AG04449 (cell line): ENCODE results near the gene SNX13.
"Not testable (repeated sequence)": the region's sequence is repeated elsewhere in the genome, so short reads cannot be mapped to it uniquely, and the experiment has no call there.

Experiments used
- CTCF ChIA-PET: fragments of 350-600 bp; formaldehyde crosslinking; extraction: SDS; loops from one replicate; lab custom pipeline; 2021; ENCODE audit warnings: antibody characterized with exemption; lab: Yijun Ruan, JAX
- POLR2A ChIA-PET: fragments of 400-600, 350-600 bp; formaldehyde crosslinking; extraction: SDS; loops from one replicate; lab custom pipeline; 2020; ENCODE audit warnings: antibody characterized with exemption, inconsistent platforms; lab: Yijun Ruan, JAX
- DNase-seq: peaks from one replicate; pipeline ENCODE4 v3.0.0-alpha.2; 2010; ENCODE audit warnings: low read depth, low spot score
- H3K4me3 ChIP-seq: 2 replicates; pipeline ENCODE4 v1.5.1; 2011; ENCODE audit warnings: low read depth, mild to moderate bottlenecking, control low read depth, low read length
- TF ChIP-seq, protein P1 (sequence below): IDR thresholded peaks from one replicate; pipeline ENCODE4 v1.5.1; 2011; ENCODE audit warnings: mild to moderate bottlenecking, moderate library complexity, low read length, control low read depth, inconsistent platforms; ENCODE audit not compliant: insufficient read depth; ENCODE audit errors: missing control alignments

The SNX13 gene

DNA sequence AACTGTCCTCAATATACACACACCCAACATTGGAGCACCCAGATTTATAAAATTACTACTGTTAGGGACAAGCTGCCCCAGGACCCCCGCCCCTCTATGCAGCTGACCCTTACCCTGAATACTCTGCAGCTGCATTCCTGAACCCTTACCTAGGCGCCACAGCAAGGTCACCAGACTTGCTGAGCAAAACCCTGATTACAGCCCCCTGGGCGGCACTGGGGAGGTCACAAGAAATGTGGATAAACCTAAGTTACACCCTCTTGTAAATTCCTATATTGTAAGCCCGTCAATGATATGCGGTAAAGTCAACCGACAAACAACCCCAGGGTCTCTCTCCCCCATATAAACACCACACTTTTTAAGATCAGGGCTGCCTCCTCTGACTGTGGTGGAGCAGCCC lies 25.1 kb downstream of the SNX13 start:
- no peak for DNase-seq
- TF ChIP-seq, protein P1, sequence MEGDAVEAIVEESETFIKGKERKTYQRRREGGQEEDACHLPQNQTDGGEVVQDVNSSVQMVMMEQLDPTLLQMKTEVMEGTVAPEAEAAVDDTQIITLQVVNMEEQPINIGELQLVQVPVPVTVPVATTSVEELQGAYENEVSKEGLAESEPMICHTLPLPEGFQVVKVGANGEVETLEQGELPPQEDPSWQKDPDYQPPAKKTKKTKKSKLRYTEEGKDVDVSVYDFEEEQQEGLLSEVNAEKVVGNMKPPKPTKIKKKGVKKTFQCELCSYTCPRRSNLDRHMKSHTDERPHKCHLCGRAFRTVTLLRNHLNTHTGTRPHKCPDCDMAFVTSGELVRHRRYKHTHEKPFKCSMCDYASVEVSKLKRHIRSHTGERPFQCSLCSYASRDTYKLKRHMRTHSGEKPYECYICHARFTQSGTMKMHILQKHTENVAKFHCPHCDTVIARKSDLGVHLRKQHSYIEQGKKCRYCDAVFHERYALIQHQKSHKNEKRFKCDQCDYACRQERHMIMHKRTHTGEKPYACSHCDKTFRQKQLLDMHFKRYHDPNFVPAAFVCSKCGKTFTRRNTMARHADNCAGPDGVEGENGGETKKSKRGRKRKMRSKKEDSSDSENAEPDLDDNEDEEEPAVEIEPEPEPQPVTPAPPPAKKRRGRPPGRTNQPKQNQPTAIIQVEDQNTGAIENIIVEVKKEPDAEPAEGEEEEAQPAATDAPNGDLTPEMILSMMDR, result no peak
- ChIA-PET CTCF (no interaction called here), POLR2A (no interaction called here)
- H3K4me3 ChIP-seq, result no peak overlapping the region

DNA sequence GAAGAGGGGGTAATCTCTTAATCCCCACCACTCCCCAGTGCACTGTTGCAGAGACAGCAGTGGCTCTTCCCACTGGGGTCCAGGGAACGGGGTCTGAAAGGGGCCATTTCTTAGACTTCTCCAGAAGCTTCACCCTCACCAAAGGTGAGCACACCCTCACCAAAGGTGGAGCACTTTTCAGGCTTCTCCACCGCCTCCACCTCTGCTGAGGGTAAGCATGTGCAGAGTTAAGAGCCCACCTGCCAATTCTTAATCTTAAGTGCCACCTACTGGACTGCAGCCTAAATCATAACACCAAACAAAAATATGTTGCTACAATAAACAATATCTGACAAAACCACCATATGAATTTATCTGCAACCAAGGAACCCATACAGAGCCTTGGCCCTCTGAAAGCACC lies 27.0 kb downstream of the SNX13 start:
- H3K4me3 ChIP-seq, result no peak overlapping the region
- CTCF ChIA-PET, result no interaction called here
- DNase-seq, result no peak
- TF ChIP-seq, protein P1, result no peak
- POLR2A ChIA-PET, result no interaction called here

DNA sequence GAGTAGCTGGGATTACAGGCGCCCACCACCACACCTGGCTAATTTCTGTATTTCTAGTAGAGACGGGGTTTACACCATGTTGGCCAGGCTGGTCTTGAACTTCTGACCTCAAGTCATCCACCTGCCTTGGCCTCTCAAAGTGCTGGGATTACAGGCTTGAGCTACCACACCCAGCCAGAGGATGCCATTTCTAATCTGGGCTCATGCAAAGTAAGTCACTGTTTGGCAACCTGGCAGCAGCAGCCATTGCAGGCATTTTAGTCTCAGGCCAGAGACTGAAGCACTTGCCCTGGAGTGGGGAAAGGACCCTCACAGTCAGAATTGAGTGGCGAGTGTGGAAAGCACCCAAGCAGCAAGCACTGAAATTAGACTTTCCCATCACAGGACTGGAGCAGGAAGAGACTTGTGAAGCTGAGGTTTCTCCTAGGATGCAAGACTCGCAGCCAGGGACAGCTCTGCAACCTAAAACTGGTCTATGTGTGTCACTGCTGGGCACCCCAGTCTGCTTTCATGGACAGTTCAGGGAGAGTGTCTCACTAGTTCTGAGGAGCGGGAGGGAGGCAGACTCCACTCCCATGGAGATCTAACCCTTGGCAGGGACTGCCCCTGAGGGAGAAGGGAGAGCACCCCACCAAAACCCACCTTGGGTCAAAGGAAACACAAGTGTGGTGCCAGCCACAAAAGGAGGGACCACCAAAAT lies 27.6 kb downstream of the SNX13 start:
- POLR2A ChIA-PET, result interaction anchor here (0.6 kb wide), 1 partner anchor 496 kb away, joined by 3 read pairs; no protein-coding TSS in a partner anchor
- TF ChIP-seq, protein P1, result no peak
- DNase-seq, result no peak
- no peak overlapping the region for H3K4me3 ChIP-seq
- CTCF ChIA-PET, result no interaction called here

DNA sequence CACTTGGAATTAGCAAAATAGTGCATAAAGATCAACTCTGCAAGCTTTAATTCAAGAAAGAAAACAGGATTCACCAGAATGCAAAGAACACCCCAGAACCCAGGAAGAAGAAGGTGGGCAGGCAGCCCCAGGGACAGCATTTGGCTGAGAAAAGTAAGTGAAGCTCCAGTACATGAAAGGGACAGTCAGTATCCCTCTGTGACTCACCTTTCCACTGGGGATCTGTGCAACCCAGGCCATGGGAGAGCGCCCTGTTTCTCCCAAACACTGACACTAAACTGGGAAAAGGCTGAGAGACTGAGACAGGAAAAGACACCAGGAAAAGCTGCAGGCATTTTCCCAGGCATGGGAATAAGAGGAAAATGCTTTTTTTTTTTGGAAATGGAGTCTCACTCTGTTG lies 28.2 kb downstream of the SNX13 start:
- DNase-seq, result no peak
- TF ChIP-seq, protein P1, result no peak
- ChIA-PET CTCF (no interaction called here), POLR2A (interaction anchor here (0.6 kb wide), 1 partner anchor 497 kb away, joined by 3 read pairs; no protein-coding TSS in a partner anchor)
- H3K4me3 ChIP-seq, result no peak overlapping the region

DNA sequence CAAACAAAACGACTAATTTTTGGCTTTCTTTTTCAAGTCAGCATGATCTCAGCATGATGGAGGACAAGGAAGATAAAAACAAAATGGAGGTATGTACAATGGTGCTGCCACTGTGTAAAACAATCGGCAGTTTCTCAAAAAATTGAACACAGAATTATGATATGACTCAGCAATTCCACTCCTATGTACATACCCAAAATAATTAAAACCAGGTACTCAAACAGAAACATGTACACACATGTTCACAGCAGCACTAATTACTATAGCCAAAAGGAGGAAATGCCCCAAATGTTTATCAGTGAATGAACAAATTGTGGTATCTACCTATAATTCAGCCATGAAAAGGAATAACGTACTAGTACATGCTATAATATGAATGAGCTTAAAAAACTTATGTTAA lies 29.9 kb downstream of the SNX13 start:
- TF ChIP-seq, protein P1, result no peak
- ChIA-PET POLR2A (no interaction called here), CTCF (no interaction called here)
- no peak for DNase-seq
- no peak overlapping the region for H3K4me3 ChIP-seq

DNA sequence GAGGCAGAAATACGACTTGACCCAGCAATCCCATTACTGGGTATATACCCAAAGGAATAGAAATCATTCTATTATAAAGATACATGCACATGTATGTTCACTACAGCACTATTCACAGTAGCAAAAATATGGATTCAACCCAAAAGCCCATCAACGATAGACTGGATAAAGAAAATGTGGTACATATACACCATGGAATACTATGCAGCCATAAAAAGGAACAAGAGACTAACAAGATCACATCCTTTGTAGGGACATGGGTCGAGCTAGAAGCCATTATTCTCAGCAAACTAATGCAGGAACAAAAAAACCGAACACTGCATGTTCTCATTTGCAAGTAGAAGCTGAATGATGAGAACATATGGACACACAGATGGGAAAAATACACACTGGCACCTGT lies 31.0 kb downstream of the SNX13 start:
- DNase-seq, H3K4me3 ChIP-seq, POLR2A ChIA-PET: not testable (repeated sequence)
- CTCF ChIA-PET, result interaction anchor here (2.3 kb wide), 1 partner anchor 139 kb away, joined by 6 read pairs; no protein-coding TSS in a partner anchor

DNA sequence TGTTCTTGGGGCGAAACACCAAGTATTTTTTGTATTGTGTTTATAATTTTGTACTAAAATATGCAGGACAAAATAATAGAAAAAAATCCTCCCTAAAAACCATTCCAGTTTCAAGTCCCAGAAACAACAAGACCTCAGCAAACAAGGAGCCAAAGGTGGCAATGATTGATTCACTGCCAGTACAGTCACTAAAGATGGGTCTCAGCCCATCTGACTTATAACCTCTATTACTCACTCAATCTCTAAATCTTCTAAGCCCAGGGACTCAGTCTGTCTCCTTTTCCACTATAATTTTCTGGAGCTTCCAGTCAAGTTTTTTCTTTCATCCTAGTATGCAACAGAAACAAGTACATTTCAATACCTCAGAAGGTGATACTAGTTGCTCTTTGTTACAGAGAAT lies 33.3 kb downstream of the SNX13 start:
- DNase-seq, result no peak
- ChIA-PET CTCF (interaction anchor here (2.3 kb wide), 1 partner anchor 137 kb away, joined by 6 read pairs; no protein-coding TSS in a partner anchor), POLR2A (no interaction called here)
- TF ChIP-seq, protein P1, result no peak
- H3K4me3 ChIP-seq, result no peak overlapping the region
